ENCODE data around the gene OSBPL2.

Gene OSBPL2

DNA sequence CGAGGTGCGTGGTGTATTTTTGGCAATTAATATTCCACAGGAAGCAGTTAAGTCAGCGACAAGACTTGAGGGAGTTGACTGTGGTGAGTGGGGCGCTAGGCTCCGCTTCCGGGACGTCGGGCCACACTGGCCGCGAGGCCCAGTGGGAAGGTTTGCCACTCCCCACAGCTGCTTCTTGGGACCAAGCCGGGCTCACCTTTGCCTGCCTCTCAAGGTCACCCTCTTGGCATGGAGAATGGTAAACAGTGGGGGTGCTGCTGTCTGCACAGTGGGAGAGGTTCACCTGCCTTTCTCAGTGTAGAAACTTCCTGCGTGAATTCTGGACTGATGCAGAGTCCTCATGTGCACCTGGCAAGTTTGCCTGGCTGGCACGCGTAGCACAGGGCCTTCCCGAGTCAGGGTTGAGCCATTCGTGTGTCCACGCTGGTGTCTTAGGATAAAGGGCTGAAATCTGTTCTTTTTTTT lies 6.4 kb downstream of the OSBPL2 start:
- in situ Hi-C loops (cut with MboI; ENCODE audit: low pct_unique_long_range_greater_than_20kb, low sequenced_read_pairs) = no loop called here
- DNase-seq = peak; percentile 38

DNA sequence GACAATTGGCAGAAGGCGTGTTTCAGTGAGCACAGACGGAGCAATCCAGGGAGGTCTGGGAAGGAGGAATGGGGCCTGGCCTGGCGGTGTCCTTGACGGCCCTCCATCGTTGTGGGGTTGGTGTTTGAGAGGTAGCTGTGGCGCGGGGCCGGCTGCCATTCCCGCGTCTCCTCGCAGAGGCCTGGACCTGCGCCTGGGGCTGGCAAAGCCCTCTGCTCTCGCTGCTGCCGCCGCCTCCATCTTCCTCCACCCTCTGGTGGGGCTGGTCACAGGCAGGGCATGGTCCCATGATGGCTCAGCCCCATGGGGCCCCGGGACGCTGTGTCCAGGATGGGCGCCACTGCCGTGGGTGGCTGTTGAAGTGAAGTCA lies 7.6 kb downstream of the OSBPL2 start:
- no peak for DNase-seq
- in situ Hi-C loops (cut with MboI; ENCODE audit: low pct_unique_long_range_greater_than_20kb, low sequenced_read_pairs) = no loop called here

DNA sequence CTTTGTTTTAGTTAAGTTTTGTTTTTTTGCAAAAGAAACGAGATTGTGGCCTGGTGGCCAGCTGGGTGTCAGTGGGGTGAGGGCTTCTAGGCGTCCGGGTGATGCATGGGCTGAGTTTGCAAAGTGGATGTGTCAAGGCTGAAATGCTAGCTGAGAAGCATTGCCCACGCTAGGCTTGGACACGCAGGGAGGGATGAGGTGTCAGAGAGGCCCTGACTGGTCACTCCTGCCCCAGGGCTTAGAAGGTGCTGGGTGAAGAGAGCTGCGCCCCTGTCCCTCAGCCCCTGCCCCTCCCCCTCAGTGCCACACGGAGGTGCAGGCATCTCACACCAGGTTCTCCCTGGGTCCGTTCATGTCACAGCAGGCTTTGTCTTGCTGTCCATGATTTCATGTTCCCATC lies 8.1 kb downstream of the OSBPL2 start:
- in situ Hi-C loops (cut with MboI; ENCODE audit: low pct_unique_long_range_greater_than_20kb, low sequenced_read_pairs) = no loop called here

DNA sequence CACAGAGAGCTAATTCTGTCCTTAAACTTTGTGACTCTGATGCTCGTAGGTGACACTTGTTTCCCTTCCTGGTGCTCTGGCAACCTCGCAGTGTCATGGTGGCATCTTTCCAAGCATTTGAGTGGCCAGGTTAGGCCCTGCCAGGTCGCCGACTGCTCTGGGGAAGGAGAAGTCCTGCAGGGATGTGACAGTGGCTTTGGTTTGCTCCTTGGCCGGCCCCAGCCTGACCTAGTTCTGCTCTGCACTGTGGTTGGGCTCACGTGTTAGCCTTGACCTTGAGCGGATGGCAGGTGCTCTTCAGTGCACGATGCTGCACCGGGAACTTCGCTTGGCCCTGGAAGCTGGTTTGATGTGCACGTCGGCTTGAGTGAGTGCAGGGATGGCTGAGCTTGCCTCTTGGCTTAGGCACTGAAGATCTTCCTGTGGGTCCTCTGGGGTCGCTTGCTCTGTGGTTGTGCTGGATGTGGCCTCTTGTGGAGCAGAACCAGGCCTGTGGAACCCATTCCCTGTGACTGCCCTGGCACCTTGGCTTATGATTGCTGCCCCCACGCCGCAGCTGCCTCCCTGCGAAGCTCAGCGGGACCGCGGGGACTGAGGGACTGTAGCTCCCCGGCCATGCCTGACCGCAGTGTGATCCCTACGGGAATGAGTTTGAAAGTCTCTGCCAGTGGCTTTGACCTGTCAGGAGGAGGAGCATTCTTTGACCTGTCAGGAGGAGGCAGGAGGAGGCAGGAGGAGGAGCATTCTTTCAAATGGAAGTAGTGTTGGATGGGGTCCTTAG lies 8.7 kb downstream of the OSBPL2 start:
- in situ Hi-C loops (cut with MboI; ENCODE audit: low pct_unique_long_range_greater_than_20kb, low sequenced_read_pairs) = no loop called here
- DNase-seq = no peak

More for the DNA sequence above, 8.1 kb downstream of the OSBPL2 start:
- DNase-seq = no peak

DNA sequence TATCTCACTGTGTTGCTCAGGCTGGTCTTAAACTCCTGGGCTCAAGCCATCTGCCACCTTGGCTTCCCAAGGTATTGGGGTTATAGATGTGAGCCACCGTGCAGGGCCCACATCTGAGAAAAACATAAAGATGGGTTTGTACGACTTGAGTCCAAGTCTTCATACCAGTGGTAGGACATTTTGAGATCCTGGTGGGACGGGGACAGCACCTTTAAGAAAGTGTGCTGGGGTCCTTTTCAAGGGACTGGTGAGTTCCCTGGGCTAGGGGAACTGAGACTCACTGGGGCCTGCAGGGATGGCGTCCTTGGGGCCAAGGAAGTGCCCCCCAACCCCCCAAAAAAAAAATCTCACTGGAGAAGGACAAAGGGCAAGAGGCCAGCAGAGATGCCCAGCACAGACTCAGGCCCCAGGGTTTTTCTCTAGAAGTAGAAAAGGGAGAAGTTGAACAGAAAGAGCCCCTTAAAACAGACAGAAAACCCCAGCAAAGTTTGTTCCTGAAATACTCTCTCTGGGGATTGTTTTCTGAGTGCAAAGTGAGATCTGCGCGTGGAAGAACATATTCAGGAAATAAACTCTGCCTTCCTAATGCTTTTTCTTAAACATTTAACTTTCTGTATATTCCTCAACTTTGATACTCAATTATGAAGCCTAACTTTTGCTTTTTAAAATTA lies 10.7 kb downstream of the OSBPL2 start:
- in situ Hi-C loops (cut with MboI; ENCODE audit: low pct_unique_long_range_greater_than_20kb, low sequenced_read_pairs) = no loop called here
- DNase-seq = no peak

DNA sequence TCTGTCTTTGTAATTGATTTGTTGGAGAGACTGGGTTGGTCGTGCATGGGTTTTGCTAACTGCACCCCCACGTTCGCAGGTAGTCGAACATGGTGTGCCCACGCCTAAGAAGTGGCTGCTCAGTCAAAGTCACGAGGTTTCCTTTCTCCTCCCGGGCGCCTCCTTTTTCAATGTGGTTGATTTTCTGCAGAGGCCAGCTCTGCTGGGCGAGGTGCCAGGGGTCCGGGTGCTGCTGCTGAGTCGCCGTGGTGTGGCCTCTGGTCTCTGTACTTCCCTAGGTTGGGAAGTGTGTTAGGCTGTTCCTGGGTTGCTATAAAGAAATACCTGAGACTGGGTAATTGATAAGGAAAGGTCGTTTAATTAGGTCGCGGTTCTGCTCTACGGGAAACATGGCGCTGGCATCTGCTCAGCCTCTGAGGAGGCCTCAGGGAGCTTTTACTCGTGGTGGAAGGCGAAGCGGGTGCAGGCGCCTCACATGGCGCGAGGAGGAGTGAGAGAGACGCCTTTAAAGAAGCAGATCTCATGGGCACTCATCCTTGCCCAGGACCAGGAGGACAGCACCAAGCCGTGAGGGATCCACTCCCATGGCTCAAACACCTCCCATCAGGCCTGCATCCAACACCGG lies 14.1 kb downstream of the OSBPL2 start:
- no peak for DNase-seq
- in situ Hi-C loops (cut with MboI; ENCODE audit: low pct_unique_long_range_greater_than_20kb, low sequenced_read_pairs) = no loop called here

DNA sequence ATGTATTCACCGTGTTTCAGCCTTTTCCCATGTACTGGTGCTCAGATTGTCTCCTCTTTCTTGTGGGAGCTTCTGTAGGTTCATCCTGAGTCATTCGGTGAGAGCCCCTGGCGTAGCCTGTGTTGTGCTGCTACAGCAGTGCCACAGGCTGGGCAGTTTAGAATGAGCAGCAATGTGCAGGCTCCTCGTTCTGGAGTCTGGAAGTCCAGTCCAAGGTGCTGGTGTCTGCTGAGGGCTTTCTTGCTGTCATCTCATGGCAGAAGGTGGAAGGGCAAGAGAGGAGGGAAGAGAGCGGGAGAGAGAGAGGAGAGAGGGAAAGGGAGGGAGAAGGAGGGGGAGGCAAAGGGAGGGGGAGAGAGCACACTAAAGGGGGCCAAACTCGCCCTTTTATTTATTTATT lies 15.1 kb downstream of the OSBPL2 start:
- DNase-seq = no peak
- in situ Hi-C loops (cut with MboI; ENCODE audit: low pct_unique_long_range_greater_than_20kb, low sequenced_read_pairs) = no loop called here

DNA sequence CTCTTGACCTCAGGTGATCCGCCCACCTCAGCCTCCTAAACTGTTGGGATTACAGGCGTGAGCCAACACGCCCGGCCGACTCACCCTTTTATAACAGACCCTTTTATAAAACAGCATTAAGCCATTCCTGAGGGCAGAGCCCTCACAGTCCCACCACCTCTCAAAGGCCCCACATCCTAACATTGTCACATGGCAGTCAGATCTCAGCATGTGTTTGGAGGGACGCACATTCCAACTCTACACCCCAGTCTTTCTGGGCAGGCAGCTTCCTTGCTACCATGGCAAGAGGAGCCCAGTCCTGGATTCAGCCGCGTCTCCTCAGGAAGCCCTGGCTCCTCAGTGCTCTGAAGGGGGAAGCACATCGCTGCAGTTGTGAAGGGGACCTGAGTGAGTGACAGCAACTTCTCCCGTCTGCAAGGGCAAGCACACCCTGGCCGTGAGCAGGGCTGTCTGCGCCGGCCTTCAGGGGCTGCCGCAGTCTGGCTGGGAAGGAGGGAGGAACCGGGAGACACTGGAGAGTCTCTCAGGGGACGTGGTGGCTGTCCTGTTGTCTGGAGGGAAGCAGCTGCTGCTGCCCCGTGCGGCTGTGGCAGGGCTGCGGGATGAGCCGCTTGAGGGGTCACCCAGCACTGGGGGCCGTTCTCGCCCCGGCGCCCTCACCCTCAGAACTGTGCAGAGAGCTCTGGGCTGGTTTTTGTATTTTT lies 15.9 kb downstream of the OSBPL2 start:
- in situ Hi-C loops (cut with MboI; ENCODE audit: low pct_unique_long_range_greater_than_20kb, low sequenced_read_pairs) = no loop called here
- no peak for DNase-seq

DNA sequence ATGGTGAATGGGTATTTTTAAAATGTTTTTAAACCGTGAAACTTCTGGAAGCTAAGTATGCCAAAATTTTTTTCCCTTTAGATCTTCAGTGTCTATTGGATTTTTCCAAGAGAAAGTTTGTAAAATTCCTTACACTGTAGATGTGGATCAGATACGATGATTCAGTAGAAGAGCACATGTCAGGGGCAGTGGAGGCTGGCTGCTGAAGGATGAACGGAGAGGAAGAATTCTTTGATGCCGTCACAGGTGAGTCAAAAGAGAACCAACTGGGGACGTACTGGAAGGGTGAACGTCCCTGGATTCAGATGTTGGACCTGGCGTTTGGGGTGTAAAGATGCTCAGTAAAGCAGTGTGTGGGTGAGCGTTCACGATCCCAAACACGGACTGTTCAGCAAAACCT lies 17.7 kb downstream of the OSBPL2 start:
- in situ Hi-C loops (cut with MboI; ENCODE audit: low pct_unique_long_range_greater_than_20kb, low sequenced_read_pairs) = no loop called here
- no peak for DNase-seq

DNA sequence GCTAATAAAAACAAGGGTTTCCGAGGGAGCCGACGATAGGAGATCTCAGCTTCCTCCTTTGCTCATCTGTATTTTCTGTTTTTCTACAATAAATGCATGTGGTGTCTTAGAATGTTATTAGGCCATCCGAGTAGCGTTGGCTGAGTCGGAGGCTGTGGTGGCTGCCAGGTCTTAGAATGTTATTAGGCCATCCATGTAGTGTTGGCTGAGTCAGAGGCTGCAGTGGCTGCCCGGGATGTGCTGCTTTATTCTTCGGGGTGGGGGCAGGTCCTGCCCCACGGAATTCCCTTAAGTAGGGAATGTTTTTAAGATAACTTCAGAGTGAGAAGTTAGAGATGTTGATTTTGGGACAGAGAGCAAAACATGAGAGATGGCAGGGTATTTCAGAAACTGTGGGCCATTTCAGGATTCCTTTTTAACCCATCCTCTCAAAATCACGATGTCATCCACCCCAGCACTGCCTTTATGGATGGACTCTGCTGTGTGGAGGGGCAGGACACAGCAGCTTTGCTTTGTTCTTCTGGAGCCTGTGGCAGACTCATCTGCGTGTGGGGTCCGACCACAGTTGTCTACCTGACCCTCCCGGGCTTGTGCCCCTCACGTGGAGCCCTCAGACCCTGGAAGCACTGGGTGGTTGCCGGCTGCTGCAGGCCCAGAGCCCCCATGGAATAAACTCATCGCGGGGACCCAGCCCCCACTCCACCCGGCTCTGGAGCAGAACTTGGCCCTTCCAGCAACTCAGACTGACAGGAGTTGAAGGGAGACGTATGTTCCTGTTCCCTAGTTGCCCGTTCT lies 20.4 kb downstream of the OSBPL2 start:
- no peak for DNase-seq
- in situ Hi-C loops (cut with MboI; ENCODE audit: low pct_unique_long_range_greater_than_20kb, low sequenced_read_pairs) = no loop called here

DNA sequence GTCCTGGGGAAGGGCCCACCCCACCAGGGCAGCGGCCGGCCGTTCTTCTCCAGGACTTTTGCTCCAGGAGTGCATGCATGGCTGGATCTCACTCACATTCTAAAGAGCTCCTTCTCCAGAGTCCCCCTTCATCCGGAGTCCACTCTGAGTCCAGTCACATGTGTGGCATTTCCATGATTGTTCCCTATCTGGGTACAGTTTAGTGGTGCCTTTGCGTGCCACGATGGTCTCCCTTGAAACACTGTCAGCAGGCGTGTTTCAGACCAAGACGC lies 20.9 kb downstream of the OSBPL2 start:
- no peak for DNase-seq
- in situ Hi-C loops (cut with MboI; ENCODE audit: low pct_unique_long_range_greater_than_20kb, low sequenced_read_pairs) = no loop called here

DNA sequence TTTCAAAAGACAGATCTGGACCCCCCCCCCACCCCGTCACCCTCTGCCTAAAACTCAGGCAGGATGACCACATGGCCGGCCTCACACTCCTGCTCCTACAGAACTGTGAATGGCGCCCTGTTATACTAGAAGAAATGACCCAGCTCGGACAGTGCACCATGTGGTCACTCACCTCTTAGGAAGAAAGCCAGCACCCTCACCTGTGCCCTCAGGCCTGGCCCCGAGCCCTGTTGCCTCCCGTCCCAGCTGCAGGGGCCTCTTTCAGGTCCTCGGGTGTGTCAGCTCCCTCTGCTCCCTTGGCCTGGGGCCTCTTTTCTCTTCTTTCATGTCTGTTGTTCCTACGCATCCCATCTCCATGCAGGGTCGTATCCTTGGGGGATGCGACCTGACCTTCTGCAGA lies 23.7 kb downstream of the OSBPL2 start:
- in situ Hi-C loops (cut with MboI; ENCODE audit: low pct_unique_long_range_greater_than_20kb, low sequenced_read_pairs) = no loop called here
- no peak for DNase-seq

DNA sequence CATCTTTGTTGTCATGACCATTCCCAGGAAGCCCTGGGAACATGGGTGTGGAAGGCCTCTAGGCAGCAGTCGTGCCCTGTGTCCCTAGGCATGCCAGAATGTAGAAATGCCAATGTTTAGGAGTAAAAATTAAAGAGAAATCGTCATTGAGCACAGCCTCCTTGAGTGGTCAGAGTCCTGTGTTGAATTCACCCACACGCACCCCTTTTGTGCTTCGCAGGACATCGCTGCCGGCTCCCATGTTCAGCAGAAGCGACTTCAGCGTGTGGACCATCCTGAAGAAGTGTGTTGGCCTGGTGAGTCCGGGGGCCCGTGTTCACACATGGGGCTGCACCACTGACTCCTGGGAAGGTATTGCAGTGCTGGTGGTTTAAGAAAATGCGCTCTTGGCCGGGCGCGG lies 25.1 kb downstream of the OSBPL2 start:
- no peak for DNase-seq
- in situ Hi-C loops (cut with MboI; ENCODE audit: low pct_unique_long_range_greater_than_20kb, low sequenced_read_pairs) = no loop called here

DNA sequence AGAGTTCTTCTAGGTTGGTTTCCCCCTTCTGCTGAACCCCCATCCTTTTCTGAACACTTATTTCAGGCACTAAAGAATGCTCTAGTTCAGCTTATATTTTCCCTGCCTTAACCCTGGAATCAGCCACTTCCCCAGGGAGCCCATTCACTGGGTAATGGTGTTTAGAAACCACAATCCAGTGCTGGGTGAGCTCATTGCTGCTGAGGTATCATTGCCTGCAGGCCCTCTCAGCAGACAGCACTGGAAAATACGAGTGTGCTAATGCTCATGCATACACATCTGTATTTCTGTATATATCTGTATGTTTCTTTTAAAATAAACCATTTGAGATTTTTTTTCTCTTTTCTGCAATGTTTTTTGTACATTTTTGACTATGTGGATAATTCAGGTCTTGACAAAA lies 27.0 kb downstream of the OSBPL2 start:
- in situ Hi-C loops (cut with MboI; ENCODE audit: low pct_unique_long_range_greater_than_20kb, low sequenced_read_pairs) = no loop called here
- DNase-seq = no peak

DNA sequence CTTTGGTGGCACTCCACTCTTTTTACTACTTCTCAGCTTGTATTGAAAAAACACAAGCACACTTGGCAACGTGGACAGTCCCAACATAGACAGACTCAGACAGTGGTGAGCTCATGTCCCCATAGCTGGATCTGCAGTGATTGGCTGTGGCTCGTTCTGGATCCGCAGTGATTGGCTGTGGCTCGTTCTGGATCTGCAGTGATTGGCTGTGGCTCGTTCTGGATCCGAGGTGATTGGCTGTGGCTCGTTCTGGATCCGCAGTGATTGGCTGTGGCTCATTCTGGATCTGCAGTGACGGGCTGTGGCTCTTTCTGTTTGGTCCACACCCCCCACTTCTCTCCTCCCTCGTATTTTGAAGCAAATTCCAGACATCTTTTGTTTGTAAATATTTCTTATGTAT lies 28.0 kb downstream of the OSBPL2 start:
- in situ Hi-C loops (cut with MboI; ENCODE audit: low pct_unique_long_range_greater_than_20kb, low sequenced_read_pairs) = no loop called here
- no peak for DNase-seq

DNA sequence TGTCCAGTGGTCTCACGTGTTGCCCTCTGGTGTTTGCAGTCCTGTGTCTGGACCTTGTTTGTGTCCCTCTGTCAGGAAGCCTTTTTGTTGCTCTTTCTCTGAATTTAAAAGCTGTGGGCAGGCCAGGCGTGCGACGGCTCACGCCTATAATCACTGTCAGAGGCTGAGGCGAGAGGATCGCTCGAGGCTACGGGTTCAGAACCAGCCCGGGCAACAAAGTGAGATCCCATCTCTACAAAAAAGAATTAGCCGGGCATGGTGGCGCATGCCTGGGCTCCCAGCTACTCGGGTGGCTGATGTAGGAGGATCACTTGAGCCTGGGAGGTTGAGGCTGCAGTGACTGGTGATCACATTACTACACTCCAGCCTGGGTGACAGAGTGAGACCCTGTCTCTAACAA lies 28.5 kb downstream of the OSBPL2 start:
- DNase-seq = no peak
- in situ Hi-C loops (cut with MboI; ENCODE audit: low pct_unique_long_range_greater_than_20kb, low sequenced_read_pairs) = no loop called here

DNA sequence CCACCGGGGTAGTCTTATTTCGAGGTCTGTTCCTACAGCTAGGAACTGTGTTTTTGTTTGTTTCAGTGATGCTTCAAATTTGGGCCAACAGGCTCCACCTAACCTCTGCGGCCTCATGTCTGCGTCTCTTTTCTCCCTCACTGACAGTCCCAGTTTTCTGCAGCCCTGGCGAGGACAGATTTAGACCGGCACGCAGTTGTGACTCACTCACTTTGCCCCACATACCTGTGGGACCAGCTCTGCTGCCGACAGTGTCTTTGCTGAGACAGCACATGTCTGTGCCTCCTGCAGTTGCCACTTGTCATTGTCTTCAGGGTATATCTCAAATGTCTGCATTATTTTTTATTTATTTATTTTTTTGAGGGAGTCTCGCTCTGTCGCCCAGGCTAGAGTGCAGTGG lies 29.2 kb downstream of the OSBPL2 start:
- in situ Hi-C loops (cut with MboI; ENCODE audit: low pct_unique_long_range_greater_than_20kb, low sequenced_read_pairs) = no loop called here
- no peak for DNase-seq

DNA sequence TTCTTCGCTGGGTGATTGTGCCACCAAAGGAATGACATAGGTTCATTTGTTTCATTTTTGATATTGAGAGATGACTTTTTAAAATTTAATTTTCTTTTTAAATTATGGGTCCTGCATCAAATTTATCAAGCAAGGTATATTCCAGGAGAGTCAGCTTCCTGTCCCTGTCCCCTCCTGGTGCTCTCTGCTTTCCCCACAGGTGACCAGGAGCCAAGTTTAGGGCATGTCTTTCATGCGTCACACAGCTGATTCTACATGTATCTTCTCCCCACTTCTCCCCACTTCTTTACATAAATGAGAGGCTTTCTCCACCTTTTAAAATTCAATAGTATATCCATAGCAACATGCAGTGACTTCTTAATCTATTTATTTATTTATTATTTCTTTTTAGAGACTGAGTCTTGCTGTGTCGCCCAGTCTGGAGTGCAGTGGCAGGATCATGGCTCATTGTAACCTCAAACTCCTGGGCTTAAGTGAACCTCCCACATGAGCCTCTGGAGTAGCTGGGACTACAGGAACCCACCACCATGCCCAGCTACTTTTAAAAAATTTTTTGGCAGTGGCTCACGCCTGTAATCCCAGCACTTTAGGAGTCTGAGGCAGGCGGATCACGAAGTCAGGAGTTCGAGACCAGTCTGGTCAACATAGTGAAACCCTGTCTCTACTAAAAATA lies 30.0 kb downstream of the OSBPL2 start:
- in situ Hi-C loops (cut with MboI; ENCODE audit: low pct_unique_long_range_greater_than_20kb, low sequenced_read_pairs) = no loop called here
- no peak for DNase-seq

DNA sequence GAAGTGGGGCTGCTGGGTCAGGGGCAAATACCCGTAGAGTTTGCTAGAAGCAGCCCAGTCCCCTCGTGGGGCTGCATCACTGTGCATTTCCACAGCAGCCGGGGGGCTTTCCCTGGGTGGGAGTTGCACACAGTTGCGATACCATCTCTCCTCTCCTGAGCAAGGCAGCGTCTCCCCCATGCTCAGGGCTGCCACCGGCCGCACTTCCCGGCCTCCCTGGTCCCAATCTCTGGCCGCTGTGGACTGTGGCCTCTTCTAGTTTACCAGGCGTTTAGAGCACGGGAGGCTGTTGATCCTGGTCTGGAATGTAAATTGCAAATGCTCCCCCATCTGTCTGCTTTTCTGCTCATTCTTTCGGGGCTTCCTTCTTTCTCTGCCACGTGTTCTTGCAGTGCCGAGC lies 31.1 kb downstream of the OSBPL2 start:
- DNase-seq = no peak
- in situ Hi-C loops (cut with MboI; ENCODE audit: low pct_unique_long_range_greater_than_20kb, low sequenced_read_pairs) = no loop called here

Data from KBM-7 (cell line).